ENCODE measurements around the gene PLS1.
"Not testable (repeated sequence)": the region's sequence is repeated elsewhere in the genome, so short reads cannot be mapped to it uniquely, and the experiment has no call there.

The PLS1 gene, protein sequence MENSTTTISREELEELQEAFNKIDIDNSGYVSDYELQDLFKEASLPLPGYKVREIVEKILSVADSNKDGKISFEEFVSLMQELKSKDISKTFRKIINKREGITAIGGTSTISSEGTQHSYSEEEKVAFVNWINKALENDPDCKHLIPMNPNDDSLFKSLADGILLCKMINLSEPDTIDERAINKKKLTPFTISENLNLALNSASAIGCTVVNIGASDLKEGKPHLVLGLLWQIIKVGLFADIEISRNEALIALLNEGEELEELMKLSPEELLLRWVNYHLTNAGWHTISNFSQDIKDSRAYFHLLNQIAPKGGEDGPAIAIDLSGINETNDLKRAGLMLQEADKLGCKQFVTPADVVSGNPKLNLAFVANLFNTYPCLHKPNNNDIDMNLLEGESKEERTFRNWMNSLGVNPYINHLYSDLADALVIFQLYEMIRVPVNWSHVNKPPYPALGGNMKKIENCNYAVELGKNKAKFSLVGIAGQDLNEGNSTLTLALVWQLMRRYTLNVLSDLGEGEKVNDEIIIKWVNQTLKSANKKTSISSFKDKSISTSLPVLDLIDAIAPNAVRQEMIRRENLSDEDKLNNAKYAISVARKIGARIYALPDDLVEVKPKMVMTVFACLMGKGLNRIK

GRCh38 chr3:142595951-142596725 lies at the start of gene PLS1:
Gene PLS1, plus strand, starts transcription at chr3:142596393. Its CDS starts 67,845 bp downstream, at chr3:142664238.
- peak; percentile 76 to 78 for DNase-seq (ENCODE audit: low read depth in 2 of 2)

DNA sequence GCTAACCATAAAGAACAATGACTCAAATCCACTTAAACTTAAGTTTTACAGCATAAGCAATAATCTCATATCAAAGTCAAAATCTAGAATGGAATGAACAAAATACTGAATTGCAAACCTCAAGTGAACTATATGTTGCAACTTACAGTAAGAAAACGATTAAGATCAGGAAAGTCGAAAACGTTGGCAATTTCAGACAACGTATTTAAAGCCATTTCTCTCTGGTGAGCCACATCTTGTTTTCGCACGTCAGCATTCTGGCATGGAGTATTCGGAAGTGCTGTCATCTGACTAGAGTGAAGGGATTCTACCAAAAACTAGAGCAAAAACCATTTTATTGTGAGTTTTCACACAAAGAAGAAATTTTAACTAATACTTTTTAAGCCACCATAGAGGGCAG lies 46.2 kb upstream of the PLS1 start:
- DNase-seq (ENCODE audit: low read depth in 2 of 2): no peak

GRCh38 chr3:142552579-142552978 lies 43.6 kb upstream of the PLS1 start:
- not testable (repeated sequence) for DNase-seq (ENCODE audit: low read depth in 2 of 2)

DNA sequence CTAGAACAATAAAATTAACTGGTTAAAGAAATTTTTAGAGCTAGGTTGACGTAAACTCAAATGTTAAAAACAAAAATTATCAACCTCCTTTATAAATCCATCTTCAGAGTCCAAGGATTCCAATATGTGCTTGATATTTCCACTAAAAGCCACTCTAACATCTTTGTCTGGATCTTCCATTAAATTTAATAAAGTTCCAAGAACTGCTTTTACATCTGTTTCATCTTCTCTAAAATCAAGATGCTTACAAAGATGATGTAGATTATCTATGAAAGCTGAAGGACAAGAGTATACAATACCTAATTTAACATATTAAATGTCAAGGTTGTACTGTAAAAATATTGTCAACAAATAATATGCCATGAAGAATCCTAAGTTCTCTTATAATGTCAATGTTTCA lies 42.5 kb upstream of the PLS1 start:
- no peak for DNase-seq (ENCODE audit: low read depth in 2 of 2)

GRCh38 chr3:142560118-142560517 lies 36.1 kb upstream of the PLS1 start:
- no peak for DNase-seq (ENCODE audit: low read depth in 2 of 2)

DNA sequence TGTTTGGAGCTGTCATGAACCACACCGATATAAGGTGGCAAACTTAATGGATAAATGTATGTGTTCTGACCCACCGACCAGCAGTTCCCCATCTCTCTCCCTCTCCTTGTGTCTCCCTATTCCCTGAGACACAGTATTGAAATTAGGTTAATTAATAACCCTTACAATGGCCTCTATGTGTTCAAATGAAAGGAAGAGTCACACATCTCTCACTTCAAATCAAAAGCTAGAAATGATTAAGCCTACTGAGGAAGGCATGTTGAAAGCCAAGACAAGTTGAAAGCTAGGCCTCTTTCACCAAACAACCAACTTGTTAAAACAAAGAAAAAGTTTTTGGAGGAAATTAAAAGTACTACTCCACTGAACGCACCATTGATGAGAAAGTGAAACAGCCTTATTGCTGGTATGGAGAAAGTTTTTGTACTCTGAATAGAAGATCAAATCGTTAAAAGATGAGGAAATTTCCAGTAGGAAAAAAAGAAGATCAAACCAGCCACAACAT lies 32.6 kb upstream of the PLS1 start:
- no peak for DNase-seq (ENCODE audit: low read depth in 2 of 2)

DNA sequence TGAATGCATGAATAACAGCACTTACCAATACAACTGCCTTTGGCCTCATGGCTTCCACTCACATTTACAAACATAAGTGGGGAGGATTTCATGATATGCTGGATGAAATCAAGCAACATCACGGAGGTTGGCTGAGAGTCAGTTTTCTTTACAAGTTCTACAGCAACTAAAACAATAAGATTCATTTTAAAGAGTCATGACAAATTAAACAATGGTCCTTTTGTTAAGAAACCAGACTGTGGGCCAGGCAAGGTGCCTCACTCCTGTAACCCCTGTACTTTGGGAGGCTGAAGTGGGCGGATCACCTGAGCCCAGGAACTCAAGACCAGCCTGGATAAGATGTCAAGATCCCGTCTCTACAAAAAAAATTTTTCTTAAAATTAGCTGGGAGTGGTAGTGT lies 30.1 kb upstream of the PLS1 start:
- DNase-seq (ENCODE audit: low read depth in 2 of 2): no peak

DNA sequence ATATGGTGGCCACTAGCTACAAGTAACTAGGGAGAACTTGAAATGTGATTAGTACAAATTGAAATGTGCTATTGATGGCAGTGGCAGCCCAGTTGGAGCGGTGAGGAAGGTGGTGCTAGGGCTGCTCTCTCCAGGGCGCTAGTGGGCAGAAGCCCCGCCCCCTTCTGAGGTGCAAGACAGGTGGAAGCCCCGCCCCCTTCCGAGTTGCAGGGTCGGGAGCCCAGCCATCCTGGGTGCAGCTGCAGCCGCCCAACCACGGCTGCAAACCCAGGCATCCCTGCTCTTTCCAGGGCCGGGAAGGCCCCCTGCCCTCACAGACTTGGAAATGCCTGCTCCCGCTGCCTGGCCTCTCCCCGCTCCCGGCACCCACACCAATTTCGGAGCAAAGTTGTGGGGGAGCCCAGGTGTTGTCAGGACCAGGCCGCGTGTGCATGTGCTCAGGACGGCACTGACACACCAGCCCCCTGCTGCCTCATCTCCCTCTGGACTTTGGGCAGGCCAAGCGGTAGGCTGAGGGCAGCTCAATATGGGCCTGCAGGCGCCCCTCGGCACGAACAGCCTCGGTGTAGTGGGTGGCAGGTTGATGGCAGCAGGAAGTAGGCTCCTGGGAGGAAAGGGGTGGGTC lies 27.7 kb upstream of the PLS1 start:
- DNase-seq (ENCODE audit: low read depth in 2 of 2): no peak

DNA sequence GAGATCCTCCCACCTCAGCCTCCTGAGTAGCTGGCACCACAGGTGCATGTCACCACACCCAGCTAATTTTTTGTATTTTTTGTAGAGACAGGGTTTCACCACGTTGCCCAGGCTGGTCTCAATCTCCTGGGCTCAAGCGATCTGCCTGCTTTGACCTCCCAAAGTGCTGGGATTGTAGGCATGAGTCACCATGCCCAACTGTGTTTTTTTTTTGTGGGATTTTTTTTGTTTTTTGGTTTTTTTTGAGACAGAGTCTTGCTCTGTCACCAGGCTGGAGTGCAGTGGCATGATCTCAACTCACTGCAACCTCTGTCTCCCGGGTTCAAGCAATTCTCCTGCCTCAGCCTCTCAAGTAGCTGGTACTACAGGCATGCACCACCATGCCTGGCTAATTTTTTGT lies 26.8 kb upstream of the PLS1 start:
- not testable (repeated sequence) for DNase-seq (ENCODE audit: low read depth in 2 of 2)

DNA sequence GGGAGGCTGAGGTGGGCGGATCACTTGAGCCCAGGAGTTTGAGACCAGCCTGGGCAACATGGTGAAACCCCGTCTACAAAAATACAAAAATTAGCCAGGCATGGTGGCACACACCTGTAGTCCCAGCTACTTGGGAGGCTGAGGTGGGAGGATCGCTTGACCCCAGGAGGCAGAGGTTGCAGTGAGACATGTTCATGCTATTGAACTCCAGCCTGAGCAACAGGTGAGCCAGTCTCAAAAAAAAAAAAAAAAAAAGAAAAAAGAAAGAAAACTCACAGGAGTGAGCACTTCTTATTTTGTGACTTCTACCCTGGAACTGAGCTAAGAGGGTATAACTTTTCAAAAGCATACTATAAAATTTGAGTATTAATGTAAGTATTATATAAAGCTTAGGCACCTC lies 22.0 kb upstream of the PLS1 start:
- not testable (repeated sequence) for DNase-seq (ENCODE audit: low read depth in 2 of 2)

DNA sequence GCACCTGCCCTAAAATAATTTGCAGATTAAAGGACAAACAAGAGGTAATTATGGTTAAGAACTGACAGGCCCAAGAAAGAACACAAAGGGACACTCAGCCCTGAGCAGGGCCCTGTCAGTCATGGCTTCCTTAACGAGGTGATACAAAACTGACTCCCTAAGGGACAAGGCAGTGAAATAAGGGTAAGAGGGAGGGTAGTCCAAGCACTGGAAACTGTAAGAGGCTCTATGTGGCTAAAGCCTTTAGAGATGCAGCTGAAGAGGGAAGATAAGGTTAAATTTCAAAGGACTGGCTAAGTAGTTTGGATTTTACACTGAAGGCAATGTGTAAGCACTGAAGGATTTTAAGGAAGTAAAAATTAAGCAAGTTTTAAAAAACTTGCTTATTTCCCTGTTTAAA lies 21.5 kb upstream of the PLS1 start:
- DNase-seq (ENCODE audit: low read depth in 2 of 2): no peak

- no peak for DNase-seq (ENCODE audit: low read depth in 2 of 2)
Measured at GRCh38 chr3:142576792-142577191, 19.4 kb upstream of the PLS1 start.

- DNase-seq (ENCODE audit: low read depth in 2 of 2): no peak
Measured at GRCh38 chr3:142577696-142578328, 18.4 kb upstream of the PLS1 start.

- DNase-seq (ENCODE audit: low read depth in 2 of 2): peak; percentile 95
Measured at GRCh38 chr3:142578329-142579223, 17.6 kb upstream of the PLS1 start, which contains the start of gene ATR. Gene ATR, minus strand, starts transcription at chr3:142578733. Its CDS starts 29 bp downstream, at chr3:142578704.

DNA sequence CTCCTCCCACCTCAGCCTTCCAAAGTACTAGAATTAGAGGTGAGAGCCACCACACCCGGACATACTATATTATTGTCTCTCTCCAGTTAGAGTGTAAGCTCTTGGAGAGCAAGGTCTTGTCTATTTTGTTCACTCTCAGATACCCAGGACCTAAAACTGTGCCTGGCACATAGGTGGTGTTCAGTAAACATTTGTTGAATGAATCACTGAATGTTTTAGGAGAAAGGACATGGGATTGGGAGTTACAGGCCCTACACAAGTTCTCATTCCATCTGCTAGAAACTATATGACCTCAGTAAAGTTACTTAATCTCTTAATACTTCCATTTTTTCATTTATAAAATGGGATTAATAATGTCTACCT lies 16.2 kb upstream of the PLS1 start:
- DNase-seq (ENCODE audit: low read depth in 2 of 2): no peak

DNA sequence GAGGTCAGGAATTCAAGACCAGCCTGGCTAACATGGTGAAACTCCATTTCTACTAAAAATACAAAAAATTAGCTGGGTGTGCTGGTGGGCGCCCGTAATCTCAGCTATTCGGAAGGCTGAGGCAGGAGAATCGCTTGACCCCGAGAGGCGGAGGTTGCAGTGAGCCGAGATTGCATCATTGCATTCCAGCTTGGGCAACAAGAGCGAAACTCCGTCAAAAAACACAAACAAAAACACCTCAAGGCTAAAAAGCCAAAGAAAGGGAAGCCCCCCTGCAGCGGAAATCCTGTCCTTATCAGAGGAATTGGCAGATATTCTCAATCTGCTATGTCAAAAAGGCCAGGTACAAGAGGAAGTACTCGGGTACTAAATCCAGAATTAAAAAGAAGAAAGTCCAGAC lies 15.1 kb upstream of the PLS1 start:
- not testable (repeated sequence) for DNase-seq (ENCODE audit: low read depth in 2 of 2)

DNA sequence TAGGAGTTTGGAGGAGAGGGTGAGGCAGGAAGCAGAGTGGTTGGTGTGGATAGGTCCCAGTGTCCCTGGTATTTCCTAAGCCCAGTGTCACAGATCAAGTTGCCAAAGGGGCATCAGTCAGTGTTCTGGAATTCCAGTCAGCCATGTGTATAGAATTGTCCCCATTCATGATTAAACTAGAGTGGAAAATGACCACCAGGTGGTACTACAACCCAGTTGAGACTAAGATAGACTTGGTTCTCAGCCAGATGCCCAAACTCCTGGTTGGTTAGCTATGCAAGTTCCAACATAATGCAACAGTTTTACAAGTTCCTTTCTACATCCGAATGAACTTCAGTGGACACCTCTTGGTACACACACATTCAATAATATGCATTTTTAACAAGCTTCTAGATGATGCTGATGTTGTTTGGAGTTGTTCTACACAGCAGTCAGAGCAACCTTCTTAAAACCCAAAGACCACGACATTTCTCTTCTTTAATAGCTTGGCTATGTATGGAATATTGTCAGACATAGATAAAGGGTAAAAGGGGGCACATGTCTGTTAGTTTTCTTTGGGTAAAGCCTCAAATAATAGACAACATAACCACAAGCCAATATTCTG lies 9.3 kb upstream of the PLS1 start:
- no peak for DNase-seq (ENCODE audit: low read depth in 2 of 2)

DNA sequence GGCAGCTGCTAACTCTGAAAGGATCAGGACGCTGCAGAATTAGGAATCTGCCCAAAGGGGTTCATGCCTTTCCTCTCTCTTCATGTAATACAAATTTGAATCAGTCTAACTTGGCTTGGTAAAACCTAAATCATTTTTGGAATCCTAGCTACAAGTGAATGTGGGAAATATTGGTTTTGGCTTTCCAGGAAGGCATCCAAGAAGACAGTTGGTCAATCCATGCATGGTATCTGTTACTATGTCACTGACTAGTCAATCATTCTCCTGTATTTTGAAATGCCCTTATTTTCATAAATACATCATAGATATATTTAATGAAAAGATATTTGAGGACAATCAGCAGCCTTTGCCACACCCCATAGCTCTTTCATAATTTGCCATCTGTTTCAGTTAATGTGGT lies 7.5 kb upstream of the PLS1 start:
- no peak for DNase-seq (ENCODE audit: low read depth in 2 of 2)

DNA sequence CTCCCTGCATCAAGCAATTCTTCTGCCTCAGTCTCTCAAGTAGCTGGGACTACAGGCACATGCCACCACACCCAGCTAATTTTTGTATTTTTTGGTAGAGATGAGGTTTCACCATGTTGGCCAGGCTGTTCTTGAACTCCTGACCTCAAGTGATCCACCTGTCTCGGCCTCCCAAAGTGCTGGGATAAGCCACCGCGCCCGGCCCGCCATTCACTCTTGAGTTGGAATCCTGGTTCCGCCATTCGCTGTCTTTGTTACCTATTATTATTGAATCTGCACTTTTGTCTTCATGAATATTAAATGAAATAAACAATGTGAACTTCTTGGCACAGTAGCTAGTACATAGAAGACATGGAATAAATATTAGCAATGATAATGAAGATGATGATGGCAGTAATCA lies 3.9 kb upstream of the PLS1 start:
- DNase-seq (ENCODE audit: low read depth in 2 of 2): not testable (repeated sequence)

- DNase-seq (ENCODE audit: low read depth in 2 of 2): no peak
Measured at GRCh38 chr3:142595141-142595540, 1.1 kb upstream of the PLS1 start.
